Pancreas (tissue), 10 donors: ENCODE results near the gene P2RY11. TPM values are rescaled to one million over a fixed set of nuclear protein-coding genes. Genes with fewer than 3 reads are reported as not detected.

ENCODE experiments used
- ATAC-seq, 4 donors: fragments of 200-7000 bp; cut with Tn5 transposase; one replicate each; pipeline versions ENCODE4 v1.8.0 to v1.9.1; 2020; ENCODE audit warnings: mild to moderate bottlenecking in 4 of 4, moderate library complexity in 4 of 4
- DNase-seq, 6 donors: peaks; one replicate each; pipeline ENCODE4 v3.0.0-alpha.2; 2020
- FAIRE-seq: peaks from 2 replicates; lab custom pipeline; 2012; peaks lifted over from hg19 to GRCh38; lab: Jason Lieb, UNC
- H3K27ac ChIP-seq, 4 donors: fragments of 200-600 bp; sonication (generic); 1 replicate in 3 of 4; 2 replicates in 1 of 4; pipeline versions ENCODE4 v1.5.0 to v1.8.0; 2020
- H3K27me3 ChIP-seq, 4 donors: fragments of 200-600 bp; one replicate each; pipeline ENCODE4 v1.8.0; 2021
- H3K36me3 ChIP-seq, 3 donors: fragments of 200-600 bp; sonication (generic) in 1 of 3; one replicate each; pipeline versions ENCODE4 v1.5.0 to v1.8.0; 2020 to 2021
- H3K4me1 ChIP-seq, 3 donors: fragments of 200-600 bp; one replicate each; pipeline ENCODE4 v1.8.0; 2021
- H3K4me3 ChIP-seq, 4 donors: fragments of 200-600 bp; sonication (generic) in 2 of 4; one replicate each; pipeline versions ENCODE4 v1.5.0 to v1.8.0; 2020 to 2021
- H3K9me3 ChIP-seq, 4 donors: fragments of 200-600 bp; one replicate each; pipeline ENCODE4 v1.8.0; 2021
- CTCF ChIP-seq, 4 donors: fragments of 200-600 bp; sonication (generic) in 3 of 4; IDR thresholded peaks; one replicate each; pipeline versions ENCODE4 v1.5.0 to v1.8.0; 2021; ENCODE audit warnings: antibody characterized with exemption in 4 of 4
- WGBS, 2 donors: extraction: QIAGEN DNeasy Blood & Tissue Kit; methylation state at CpG; one replicate each; pipeline ENCODE4 v1.1.7; 2013; 5-methylcytosine and 5-hydroxymethylcytosine counted together
- intact Hi-C, 3 donors: fragments of 100-400 bp; cut with DNase I; formaldehyde crosslinking; loops; one replicate each; pipeline versions ENCODE4 v1.11.1 to v1.14.2; 2022
- polyA plus RNA-seq, 2 donors: library from polyadenylated mRNA; stranded (reverse); fragments of 200-250 nt; gene quantifications; one replicate each; pipeline ENCODE4 v1.2.3, GENCODE V29; 2013
- total RNA-seq, 6 donors: library from RNA; stranded (reverse); fragmentation: NEBNext Ultra II Directional in 4 of 6; extraction: Animal tissue kit (Norgen Biotek cat#: 25700) in 4 of 6; gene quantifications; one replicate each; pipeline versions ENCODE4 v1.2.1 to v1.2.4, GENCODE V29; 2021 to 2023
- donor health status: healthy with polysubstance abuse.
- donor health status: DM: no; HTN: no; CAD: no; lungs with moderate emphysema.
- donor health status: DM: no; HTN: no; CAD: no.
- donor health status: control.
- donor health status: control.
- donor health status: Bipolar disorder and iron deficiency.
- donor health status: DM: yes; HTN: yes; CAD: no.
- donor health status: DM: no; HTN: no; CAD: no.
- donor health status: DM: no; HTN: no; CAD: no.
- donor health status: DM: yes; HTN: yes; CAD: no.

Gene P2RY11
- total and polyA plus RNA-seq, 8 donors: 2.5 to 17.4 (median 7.1) TPM

GRCh38 chr19:10118960-10119359, 7.5 kb downstream of the P2RY11 start:
- Histone ChIP-seq H3K4me3 (peak overlapping the region; percentile 74 to 99 (median 83)), H3K27me3 (no peaks in the 10 kb centered on the region), H3K36me3 (peaks cover 0 to 18% (median 10%) of the 10 kb centered on the region in 3 donors), H3K27ac (peak overlapping the region in 1 of 4 donors; percentile 32), H3K9me3 (no peaks in the 10 kb centered on the region), H3K4me1 (peaks cover 0 to 8% (median 4%) of the 10 kb centered on the region in 3 donors)
- ATAC-seq: no peak
- intact Hi-C loops: loop anchor here in 1 of 3 donors (10.0 kb wide), 1 partner anchor 174 kb away; no protein-coding TSS in a partner anchor
- DNase-seq: peak in 1 of 6 donors; percentile 81
- 22 to 25% methylated on average over 12 of the region's 12 CpGs for WGBS, 2 donors
- no peak for TF ChIP-seq CTCF (IDR thresholded peaks at IDR 0.05)
- FAIRE-seq: no peak

DNA sequence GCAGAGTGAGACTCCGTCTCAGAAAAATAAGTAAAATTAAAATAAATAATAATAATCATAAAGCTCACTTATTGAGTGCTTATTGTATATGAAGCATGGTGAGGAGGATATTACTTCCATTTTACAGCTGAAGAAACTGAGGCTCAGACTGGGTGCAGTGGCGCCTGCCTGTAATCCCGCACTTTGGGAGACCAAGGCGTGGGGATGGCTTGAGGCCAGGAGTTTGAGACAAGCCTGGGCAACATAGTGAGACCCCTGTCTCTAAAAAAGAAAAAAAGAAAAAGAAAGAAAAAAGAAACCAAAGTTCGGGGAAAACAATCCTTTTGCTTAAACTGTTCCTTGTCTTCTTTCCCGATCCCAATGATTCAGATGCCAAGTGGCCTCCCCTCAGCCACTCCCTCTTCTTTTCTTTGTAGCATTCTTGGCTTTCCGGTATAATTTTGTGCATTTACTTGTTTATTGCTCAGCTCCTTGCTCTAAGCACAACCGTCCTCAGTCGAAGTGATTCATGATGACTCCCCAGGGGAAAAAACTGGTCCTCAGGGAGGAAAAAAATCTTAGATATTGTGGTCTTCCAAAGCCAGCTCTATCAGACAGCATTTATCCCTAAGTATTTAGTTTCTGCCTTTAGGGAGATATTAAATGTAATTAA, 9.2 kb downstream of the P2RY11 start:
- ATAC-seq: no peak
- Histone ChIP-seq H3K27me3 (no peaks in the 10 kb centered on the region), H3K36me3 (peaks cover 0 to 11% (median 10%) of the 10 kb centered on the region in 3 donors), H3K4me3 (no peak overlapping the region), H3K4me1 (peaks cover 0 to 8% (median 4%) of the 10 kb centered on the region in 3 donors), H3K9me3 (no peaks in the 10 kb centered on the region), H3K27ac (no peak overlapping the region)
- intact Hi-C loops: no loop called here
- FAIRE-seq: no peak
- 83 to 87% methylated on average over 9 of the region's 9 CpGs for WGBS, 2 donors
- no peak for DNase-seq
- no peak for TF ChIP-seq CTCF (IDR thresholded peaks at IDR 0.05)

- ATAC-seq: no peak
- intact Hi-C loops: no loop called here
- peaks cover 0 to 8% (median 4%) of the 10 kb centered on the region in 3 donors for H3K4me1 ChIP-seq
- H3K9me3 ChIP-seq: no peaks in the 10 kb centered on the region
- TF ChIP-seq CTCF (IDR thresholded peaks at IDR 0.05): no peak
- no peak overlapping the region for H3K27ac ChIP-seq
- H3K27me3 ChIP-seq: no peaks in the 10 kb centered on the region
- H3K4me3 ChIP-seq: no peak overlapping the region
- no peak for DNase-seq
- FAIRE-seq: no peak
- 66 to 88% methylated on average over 6 of the region's 6 CpGs for WGBS, 2 donors
- peaks cover 0 to 4% (median 3%) of the 10 kb centered on the region in 3 donors for H3K36me3 ChIP-seq
Measured at GRCh38 chr19:10122045-10122444, 10.6 kb downstream of the P2RY11 start.

GRCh38 chr19:10124429-10124828, 12.9 kb downstream of the P2RY11 start:
- FAIRE-seq: no peak

More at GRCh38 chr19:10124429-10124828, 12.9 kb downstream of the P2RY11 start:
- no peaks in the 10 kb centered on the region for H3K36me3 ChIP-seq
- intact Hi-C loops: no loop called here
- WGBS, 2 donors: 94 to 96% methylated on average over 7 of the region's 7 CpGs
- no peaks in the 10 kb centered on the region for H3K27me3 ChIP-seq
- no peaks in the 10 kb centered on the region for H3K9me3 ChIP-seq
- no peak overlapping the region for H3K27ac ChIP-seq
- H3K4me1 ChIP-seq: no peaks in the 10 kb centered on the region
- H3K4me3 ChIP-seq: no peak overlapping the region
- ATAC-seq: no peak
- DNase-seq: no peak
- no peak for TF ChIP-seq CTCF (IDR thresholded peaks at IDR 0.05)
